DND-41 (cell line): ENCODE measurements around the gene SAMD1.
A peak's percentile ranks its signal among the peaks of the same experiment; 100 is the strongest.

Source experiments
- ATAC-seq: fragments of 200-7000 bp; cut with Tn5 transposase; 3 replicates; pipeline ENCODE4 v1.9.1; 2021; ENCODE audit warnings: low read depth; ENCODE audit not compliant: insufficient read depth
- DNase-seq: peaks from one replicate; pipeline ENCODE4 v3.0.0-alpha.2; 2020
- H2AFZ ChIP-seq: 2 replicates; pipeline ENCODE4 v1.6.0; 2012; ENCODE audit warnings: low read depth, low read length
- H3K27ac ChIP-seq: 2 replicates; pipeline ENCODE4 v1.5.1; 2012; ENCODE audit warnings: low read length, inconsistent platforms
- H3K27me3 ChIP-seq: fragments of 200-600 bp; sonication (generic); 2 replicates; pipeline ENCODE4 v1.6.0; 2012; ENCODE audit warnings: low read length, mild to moderate bottlenecking, inconsistent platforms; ENCODE audit not compliant: insufficient read depth, poor library complexity
- H3K36me3 ChIP-seq: 2 replicates; pipeline ENCODE4 v1.5.1; 2012; ENCODE audit warnings: low read length, inconsistent platforms; ENCODE audit not compliant: insufficient read depth
- H3K4me1 ChIP-seq: 2 replicates; pipeline ENCODE4 v1.5.1; 2012; ENCODE audit warnings: mild to moderate bottlenecking, low read length; ENCODE audit not compliant: insufficient read depth
- H3K4me2 ChIP-seq: 2 replicates; pipeline ENCODE4 v1.6.0; 2012; ENCODE audit warnings: mild to moderate bottlenecking, moderate library complexity, low read length, inconsistent platforms; ENCODE audit not compliant: insufficient read depth
- H3K4me3 ChIP-seq, 2 experiments: fragments of 200-600 bp in 1 of 2; shearing (Covaris generic) in 1 of 2; 2 replicates each; pipeline ENCODE4 v1.5.1; 2012 to 2016; ENCODE audit warnings: inconsistent platforms in 2 of 2, low read length in 2 of 2, mild to moderate bottlenecking in 2 of 2, low read depth in 1 of 2, moderate library complexity in 1 of 2
- H3K79me2 ChIP-seq: 2 replicates; pipeline ENCODE4 v1.6.0; 2012; ENCODE audit warnings: low read length, inconsistent platforms; ENCODE audit not compliant: insufficient read depth
- H3K9ac ChIP-seq: 2 replicates; pipeline ENCODE4 v1.6.0; 2012; ENCODE audit warnings: low read depth, mild to moderate bottlenecking, inconsistent platforms, low read length, moderate library complexity
- H3K9me3 ChIP-seq: 2 replicates; pipeline ENCODE4 v1.5.1; 2012; ENCODE audit warnings: low read length, moderate library complexity, mild to moderate bottlenecking, inconsistent platforms; ENCODE audit not compliant: insufficient read depth, severe bottlenecking
- H4K20me1 ChIP-seq: 2 replicates; pipeline ENCODE4 v1.6.0; 2012; ENCODE audit warnings: low read length; ENCODE audit not compliant: insufficient read depth
- EZH2 ChIP-seq: IDR thresholded peaks from 3 replicates; pipeline ENCODE4 v1.6.1; 2012; ENCODE audit warnings: borderline replicate concordance, low read depth, mild to moderate bottlenecking, moderate library complexity, low read length, inconsistent platforms; ENCODE audit not compliant: severe bottlenecking
- TF ChIP-seq, protein P1 (sequence below): IDR thresholded peaks from 2 replicates; pipeline ENCODE4 v1.5.1; 2012; ENCODE audit warnings: borderline replicate concordance, low read length, moderate library complexity, mild to moderate bottlenecking; ENCODE audit not compliant: poor library complexity, severe bottlenecking; ENCODE audit errors: extremely low read depth

The SAMD1 gene

DNA sequence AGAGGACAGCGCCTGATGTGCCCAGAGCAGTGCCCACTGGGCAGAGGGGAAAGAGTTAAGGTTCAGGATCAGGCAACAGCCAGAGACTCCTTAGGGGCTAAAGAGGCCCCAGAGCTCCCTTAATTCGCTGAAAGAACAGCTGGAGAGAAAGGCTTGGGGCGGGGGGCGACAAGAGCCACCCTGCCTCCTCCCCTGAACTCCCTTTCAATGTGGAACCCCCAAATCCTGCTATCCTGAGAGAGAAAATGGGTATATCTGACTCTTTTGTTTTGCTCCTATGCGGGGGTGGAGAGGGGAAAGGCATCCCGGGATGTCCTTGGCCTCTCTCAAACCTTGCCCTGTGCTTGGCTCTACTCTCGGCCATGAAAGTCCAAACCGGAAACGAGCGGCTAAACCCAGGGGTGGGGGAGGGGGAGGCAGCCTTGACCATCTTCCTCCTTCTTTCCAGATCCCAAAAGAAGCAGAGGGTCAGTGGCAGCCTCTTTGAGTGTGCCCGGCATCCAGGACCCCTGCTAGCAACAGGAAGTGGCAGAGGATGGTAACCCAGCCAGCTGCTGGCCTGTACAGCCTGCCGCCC lies 22.3 kb upstream of the SAMD1 start:
- Histone ChIP-seq H3K27ac (no peak overlapping the region), H3K4me1 (peaks cover 18% of the 10 kb centered on the region), H3K36me3 (peaks cover 6% of the 10 kb centered on the region; the same call in 1 of the 2 replicates), H3K4me3 (no peak overlapping the region), H3K79me2 (peaks cover 56% of the 10 kb centered on the region), H2AFZ (no peak overlapping the region), H3K9me3 (no peaks in the 10 kb centered on the region), H4K20me1 (peaks cover 32% of the 10 kb centered on the region), H3K4me2 (no peak overlapping the region), H3K9ac (no peak overlapping the region), H3K27me3 (no peaks in the 10 kb centered on the region)
- TF ChIP-seq, protein P1, sequence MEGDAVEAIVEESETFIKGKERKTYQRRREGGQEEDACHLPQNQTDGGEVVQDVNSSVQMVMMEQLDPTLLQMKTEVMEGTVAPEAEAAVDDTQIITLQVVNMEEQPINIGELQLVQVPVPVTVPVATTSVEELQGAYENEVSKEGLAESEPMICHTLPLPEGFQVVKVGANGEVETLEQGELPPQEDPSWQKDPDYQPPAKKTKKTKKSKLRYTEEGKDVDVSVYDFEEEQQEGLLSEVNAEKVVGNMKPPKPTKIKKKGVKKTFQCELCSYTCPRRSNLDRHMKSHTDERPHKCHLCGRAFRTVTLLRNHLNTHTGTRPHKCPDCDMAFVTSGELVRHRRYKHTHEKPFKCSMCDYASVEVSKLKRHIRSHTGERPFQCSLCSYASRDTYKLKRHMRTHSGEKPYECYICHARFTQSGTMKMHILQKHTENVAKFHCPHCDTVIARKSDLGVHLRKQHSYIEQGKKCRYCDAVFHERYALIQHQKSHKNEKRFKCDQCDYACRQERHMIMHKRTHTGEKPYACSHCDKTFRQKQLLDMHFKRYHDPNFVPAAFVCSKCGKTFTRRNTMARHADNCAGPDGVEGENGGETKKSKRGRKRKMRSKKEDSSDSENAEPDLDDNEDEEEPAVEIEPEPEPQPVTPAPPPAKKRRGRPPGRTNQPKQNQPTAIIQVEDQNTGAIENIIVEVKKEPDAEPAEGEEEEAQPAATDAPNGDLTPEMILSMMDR = no peak
- no peak for TF ChIP-seq EZH2
- ATAC-seq (no peak), DNase-seq (no peak)

DNA sequence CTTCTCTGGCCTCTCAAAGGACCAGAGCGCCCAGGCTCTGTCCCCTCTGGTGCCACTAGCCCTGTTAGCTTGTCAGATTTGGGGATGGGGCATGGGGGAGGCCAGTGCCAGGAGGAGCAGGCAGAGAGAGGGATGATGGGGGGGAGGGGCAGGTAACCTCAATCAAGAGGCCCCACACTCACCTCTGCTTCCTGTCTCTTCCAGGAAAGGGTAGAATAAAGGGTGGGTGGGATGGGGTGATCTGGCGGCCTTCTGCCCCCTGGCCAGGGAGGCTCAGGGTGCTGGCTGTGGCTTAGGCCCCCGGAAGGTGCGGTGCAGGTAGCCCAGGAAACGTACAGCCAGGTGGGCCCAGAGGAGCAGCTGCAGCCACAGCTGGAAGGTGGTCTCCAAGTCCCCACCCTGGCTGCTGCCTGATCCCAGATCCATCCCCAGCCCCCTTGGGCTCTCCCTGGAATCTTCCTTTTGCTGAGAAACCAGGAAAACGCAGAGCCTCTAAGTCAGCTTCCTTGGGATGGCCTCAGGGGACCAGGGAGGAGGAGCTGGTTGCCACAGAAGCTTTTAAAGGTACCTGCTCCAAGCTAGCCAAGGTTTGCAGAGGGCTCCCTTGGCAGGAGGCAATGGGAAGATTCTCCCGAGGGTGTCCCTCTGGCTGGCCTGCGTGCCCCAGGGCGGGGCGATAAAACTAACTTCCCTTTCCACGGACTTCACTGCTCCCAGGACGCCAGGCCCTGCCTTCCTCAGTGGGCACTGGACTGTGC lies 21.7 kb upstream of the SAMD1 start:
- H3K4me2 ChIP-seq = no peak overlapping the region
- H3K9ac ChIP-seq = no peak overlapping the region
- H4K20me1 ChIP-seq = peaks cover 32% of the 10 kb centered on the region
- no peak for DNase-seq
- no peaks in the 10 kb centered on the region for H3K9me3 ChIP-seq
- H3K79me2 ChIP-seq = peaks cover 57% of the 10 kb centered on the region
- H2AFZ ChIP-seq = no peak overlapping the region
- no peak for TF ChIP-seq EZH2
- TF ChIP-seq, protein P1 = no peak
- H3K36me3 ChIP-seq = peaks cover 6% of the 10 kb centered on the region; the same call in 1 of the 2 replicates
- H3K27me3 ChIP-seq = no peaks in the 10 kb centered on the region
- ATAC-seq = no peak
- H3K4me3 ChIP-seq = no peak overlapping the region
- 0 out of 2 replicates have a peak overlapping the region, but pooled peaks have one; percentile 18 for H3K27ac ChIP-seq
- H3K4me1 ChIP-seq = peaks cover 18% of the 10 kb centered on the region

DNA sequence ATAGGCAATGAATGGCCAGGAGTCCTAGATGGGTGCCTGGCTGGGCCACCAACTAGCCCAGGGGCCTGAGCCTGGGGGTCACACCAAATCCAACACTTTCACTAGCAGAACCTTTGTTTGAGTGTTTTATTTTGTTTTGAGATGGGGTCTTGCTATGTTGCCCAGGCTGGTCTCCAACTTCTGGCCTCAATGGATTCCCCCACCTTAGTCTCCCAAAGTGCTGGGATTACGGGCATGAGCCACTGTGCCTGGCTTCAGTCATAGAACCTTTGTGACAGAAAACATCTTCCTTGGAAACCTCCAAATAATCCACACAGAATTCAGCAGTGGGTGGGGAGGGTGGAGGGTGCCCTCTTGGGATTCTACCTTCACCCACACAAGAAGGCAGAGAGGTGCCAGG lies 20.9 kb upstream of the SAMD1 start:
- peaks cover 6% of the 10 kb centered on the region for H3K36me3 ChIP-seq
- no peak overlapping the region for H3K4me2 ChIP-seq
- no peak for DNase-seq
- peaks cover 12% of the 10 kb centered on the region for H3K4me1 ChIP-seq
- no peak overlapping the region for H3K9ac ChIP-seq
- peaks cover 25% of the 10 kb centered on the region for H4K20me1 ChIP-seq
- no peak for TF ChIP-seq EZH2
- TF ChIP-seq, protein P1 = no peak
- no peak for ATAC-seq
- H2AFZ ChIP-seq = no peak overlapping the region
- H3K9me3 ChIP-seq = no peaks in the 10 kb centered on the region
- peaks cover 49% of the 10 kb centered on the region for H3K79me2 ChIP-seq
- H3K4me3 ChIP-seq = no peak overlapping the region
- H3K27ac ChIP-seq = 0 out of 2 replicates have a peak overlapping the region, but pooled peaks have one; percentile 18
- H3K27me3 ChIP-seq = no peaks in the 10 kb centered on the region
